ENCODE data around the gene MUSK. TPM values are rescaled to one million over a fixed set of nuclear protein-coding genes. Genes with fewer than 3 reads are reported as not detected.

Gene MUSK
- total and polyA plus RNA-seq, 2 experiments from 2014 or later: not detected

DNA sequence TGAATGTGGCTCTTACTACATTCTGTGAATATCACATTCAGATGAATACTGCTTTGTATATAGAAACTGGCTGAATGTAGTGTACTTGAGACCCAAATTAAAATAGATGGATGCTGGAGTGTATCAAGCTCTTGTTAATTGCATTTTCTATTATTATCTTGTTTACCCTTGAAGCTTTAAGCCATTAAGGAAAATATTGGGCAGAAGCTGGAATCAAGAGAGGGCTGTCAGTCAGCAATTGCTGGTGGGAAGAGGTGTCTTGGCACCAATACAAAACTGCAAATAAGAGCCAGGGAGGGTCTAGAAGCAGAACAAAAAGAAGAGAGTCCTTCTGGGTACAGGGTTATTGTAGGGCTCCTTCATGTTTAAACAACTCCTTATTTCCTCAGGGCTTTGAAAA, 38.8 kb downstream of the MUSK start (continued):
- TF ChIP-seq ZNF462 (CRISPR knock-in tag; IDR thresholded peaks at IDR 0.05): no peak
- no peak for TF ChIP-seq CREB1 (CRISPR knock-in tag; IDR thresholded peaks at IDR 0.05; ENCODE audit: low read depth)
- no peak for TF ChIP-seq EZH2phosphoT487 (IDR thresholded peaks at IDR 0.05; ENCODE audit: unreplicated experiment)
- TF ChIP-seq, protein P1, sequence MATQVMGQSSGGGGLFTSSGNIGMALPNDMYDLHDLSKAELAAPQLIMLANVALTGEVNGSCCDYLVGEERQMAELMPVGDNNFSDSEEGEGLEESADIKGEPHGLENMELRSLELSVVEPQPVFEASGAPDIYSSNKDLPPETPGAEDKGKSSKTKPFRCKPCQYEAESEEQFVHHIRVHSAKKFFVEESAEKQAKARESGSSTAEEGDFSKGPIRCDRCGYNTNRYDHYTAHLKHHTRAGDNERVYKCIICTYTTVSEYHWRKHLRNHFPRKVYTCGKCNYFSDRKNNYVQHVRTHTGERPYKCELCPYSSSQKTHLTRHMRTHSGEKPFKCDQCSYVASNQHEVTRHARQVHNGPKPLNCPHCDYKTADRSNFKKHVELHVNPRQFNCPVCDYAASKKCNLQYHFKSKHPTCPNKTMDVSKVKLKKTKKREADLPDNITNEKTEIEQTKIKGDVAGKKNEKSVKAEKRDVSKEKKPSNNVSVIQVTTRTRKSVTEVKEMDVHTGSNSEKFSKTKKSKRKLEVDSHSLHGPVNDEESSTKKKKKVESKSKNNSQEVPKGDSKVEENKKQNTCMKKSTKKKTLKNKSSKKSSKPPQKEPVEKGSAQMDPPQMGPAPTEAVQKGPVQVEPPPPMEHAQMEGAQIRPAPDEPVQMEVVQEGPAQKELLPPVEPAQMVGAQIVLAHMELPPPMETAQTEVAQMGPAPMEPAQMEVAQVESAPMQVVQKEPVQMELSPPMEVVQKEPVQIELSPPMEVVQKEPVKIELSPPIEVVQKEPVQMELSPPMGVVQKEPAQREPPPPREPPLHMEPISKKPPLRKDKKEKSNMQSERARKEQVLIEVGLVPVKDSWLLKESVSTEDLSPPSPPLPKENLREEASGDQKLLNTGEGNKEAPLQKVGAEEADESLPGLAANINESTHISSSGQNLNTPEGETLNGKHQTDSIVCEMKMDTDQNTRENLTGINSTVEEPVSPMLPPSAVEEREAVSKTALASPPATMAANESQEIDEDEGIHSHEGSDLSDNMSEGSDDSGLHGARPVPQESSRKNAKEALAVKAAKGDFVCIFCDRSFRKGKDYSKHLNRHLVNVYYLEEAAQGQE (IDR thresholded peaks at IDR 0.05; ENCODE audit: unreplicated experiment): no peak
- no peak for TF ChIP-seq STAT1 (IDR thresholded peaks at IDR 0.05; ENCODE audit: unreplicated experiment)
- TF ChIP-seq ZNF114 (CRISPR knock-in tag; IDR thresholded peaks at IDR 0.05): no peak
- TF ChIP-seq EZH2 (IDR thresholded peaks at IDR 0.05; ENCODE audit: low read depth, unreplicated experiment): no peak

Data from GM23338 (cell line).